Mesendoderm (in vitro differentiated cells): ENCODE measurements around the gene VDR. TPM values are rescaled to one million over a fixed set of nuclear protein-coding genes. Genes with fewer than 3 reads are reported as not detected.
A peak's percentile ranks its signal among the peaks of the same experiment; 100 is the strongest.

ENCODE experiments used
- DNase-seq: peaks from one replicate; pipeline ENCODE4 v3.0.0; 2013
- H2AK5ac ChIP-seq: 2 replicates; pipeline ENCODE4 v1.6.1; 2013; ENCODE audit warnings: low read length, inconsistent platforms
- H2BK120ac ChIP-seq: 2 replicates; pipeline ENCODE4 v1.6.1; 2013; ENCODE audit warnings: low read depth, mild to moderate bottlenecking, low read length, moderate library complexity, mixed read lengths
- H2BK15ac ChIP-seq: replicated peaks from 2 replicates; pipeline ENCODE4 v1.6.1; 2013; ENCODE audit warnings: low read depth, mild to moderate bottlenecking, moderate library complexity
- H2BK5ac ChIP-seq: 2 replicates; pipeline ENCODE4 v1.6.1; 2013; ENCODE audit warnings: low read length, inconsistent platforms
- H3K18ac ChIP-seq: 2 replicates; pipeline ENCODE4 v1.6.1; 2013; ENCODE audit warnings: mild to moderate bottlenecking, low read length, mixed read lengths
- H3K23ac ChIP-seq: one replicate; pipeline ENCODE4 v1.6.1; 2013; ENCODE audit warnings: low read length
- H3K27ac ChIP-seq: 2 replicates; pipeline ENCODE4 v1.5.1; 2013; ENCODE audit warnings: low read depth, mild to moderate bottlenecking, inconsistent platforms, low read length, moderate library complexity
- H3K27me3 ChIP-seq: 2 replicates; pipeline ENCODE4 v1.6.1; 2013; ENCODE audit warnings: low read length, control low read depth, mild to moderate bottlenecking, inconsistent platforms; ENCODE audit not compliant: insufficient read depth, poor library complexity
- H3K36me3 ChIP-seq: 2 replicates; pipeline ENCODE4 v1.6.1; 2013; ENCODE audit warnings: low read length, inconsistent platforms; ENCODE audit not compliant: control insufficient read depth, insufficient read depth
- H3K4ac ChIP-seq: one replicate; pipeline ENCODE4 v1.6.1; 2013; ENCODE audit warnings: low read depth, mild to moderate bottlenecking, low read length, moderate library complexity
- H3K4me1 ChIP-seq: 2 replicates; pipeline ENCODE4 v1.6.1; 2013; ENCODE audit warnings: low read depth, low read length, inconsistent platforms; ENCODE audit not compliant: control insufficient read depth
- H3K4me2 ChIP-seq: 2 replicates; pipeline ENCODE4 v1.6.1; 2013; ENCODE audit warnings: low read length
- H3K4me3 ChIP-seq: 2 replicates; pipeline ENCODE4 v1.5.1; 2013; ENCODE audit warnings: mild to moderate bottlenecking, low read length
- H3K56ac ChIP-seq: one replicate; pipeline ENCODE4 v1.6.1; 2013; ENCODE audit warnings: low read length
- H3K79me1 ChIP-seq: 2 replicates; pipeline ENCODE4 v1.6.1; 2013; ENCODE audit warnings: low read length, inconsistent platforms
- H3K79me2 ChIP-seq: 2 replicates; pipeline ENCODE4 v1.6.1; 2013; ENCODE audit warnings: mild to moderate bottlenecking, low read length; ENCODE audit not compliant: control insufficient read depth, insufficient read depth
- H3K9ac ChIP-seq: 2 replicates; pipeline ENCODE4 v1.6.1; 2013; ENCODE audit warnings: low read length, inconsistent platforms
- H4K5ac ChIP-seq: one replicate; pipeline ENCODE4 v1.6.1; 2013; ENCODE audit warnings: low read length
- H4K8ac ChIP-seq: one replicate; pipeline ENCODE4 v1.6.1; 2013; ENCODE audit warnings: low read depth, mild to moderate bottlenecking, control low read depth, low read length, moderate library complexity
- WGBS: extraction: QIAGEN DNeasy Blood & Tissue Kit; methylation state at CpG from one replicate; pipeline ENCODE4 v1.1.7; 2013; ENCODE audit warnings: low lambda C conversion rate, missing lambda C conversion rate; ENCODE audit not compliant: insufficient coverage; ENCODE audit errors: extremely low coverage; 5-methylcytosine and 5-hydroxymethylcytosine counted together
- polyA plus RNA-seq, 2 experiments: library from polyadenylated mRNA; stranded (reverse); fragments of 200-250 nt; gene quantifications; one replicate each; pipeline ENCODE4 v1.2.3, GENCODE V29; 2013

VDR gene
- polyA plus RNA-seq (2013, experiment 1 of 2): 0.31 TPM
- polyA plus RNA-seq (2013, experiment 2 of 2): 0.25 TPM

- Histone ChIP-seq H3K4me3 (peak within 1 kb of the TSS; percentile 63), H3K56ac (peak within 1 kb of the TSS; percentile 88), H3K79me1 (no peaks in the 10 kb centered on the region), H4K8ac (no peak within 1 kb of the TSS), H2BK15ac (no peak within 1 kb of the TSS), H3K9ac (peak within 1 kb of the TSS; percentile 74), H3K18ac (no peak within 1 kb of the TSS), H3K4ac (no peak within 1 kb of the TSS), H3K36me3 (no peaks in the 10 kb centered on the region), H3K4me1 (no peaks in the 10 kb centered on the region), H3K27me3 (peaks cover 15% of the 10 kb centered on the region), H3K23ac (no peak within 1 kb of the TSS), H4K5ac (no peak within 1 kb of the TSS), H2AK5ac (no peak within 1 kb of the TSS), H3K27ac (no peak within 1 kb of the TSS), H3K4me2 (peak within 1 kb of the TSS; percentile 100), H2BK120ac (no peak within 1 kb of the TSS), H3K79me2 (no peaks in the 10 kb centered on the region), H2BK5ac (no peak within 1 kb of the TSS)
- WGBS: no CpG with 5 or more reads among the region's 79 CpGs
- DNase-seq: peak; percentile 93
These were observed at the start of gene VDR for GRCh38 chr12:47904713-47905709. TSS of gene VDR (minus strand) at chr12:47904994. CDS start at chr12:47879113, 25,881 bp downstream.

GRCh38 chr12:47954058-47954457 is 49.3 kb upstream of the VDR start:
- H3K79me1 ChIP-seq: no peaks in the 10 kb centered on the region
- H2BK15ac ChIP-seq: no peak overlapping the region
- H3K56ac ChIP-seq: no peak overlapping the region
- H3K18ac ChIP-seq: no peak overlapping the region
- H2BK5ac ChIP-seq: no peak overlapping the region
- DNase-seq: peak; percentile 84
- H4K8ac ChIP-seq: no peak overlapping the region
- H3K4me3 ChIP-seq: no peak overlapping the region
- H3K4me1 ChIP-seq: peaks cover 3% of the 10 kb centered on the region
- H4K5ac ChIP-seq: no peak overlapping the region
- H3K9ac ChIP-seq: no peak overlapping the region
- H3K4ac ChIP-seq: no peak overlapping the region
- no peaks in the 10 kb centered on the region for H3K27me3 ChIP-seq
- WGBS: no CpG with 5 or more reads among the region's 8 CpGs
- H2AK5ac ChIP-seq: no peak overlapping the region
- H3K23ac ChIP-seq: no peak overlapping the region
- H3K79me2 ChIP-seq: no peaks in the 10 kb centered on the region
- H3K4me2 ChIP-seq: no peak overlapping the region
- H3K27ac ChIP-seq: no peak overlapping the region
- H2BK120ac ChIP-seq: no peak overlapping the region
- H3K36me3 ChIP-seq: no peaks in the 10 kb centered on the region

- DNase-seq: no peak
- Histone ChIP-seq H3K79me1 (no peaks in the 10 kb centered on the region), H3K18ac (no peak overlapping the region), H3K79me2 (no peaks in the 10 kb centered on the region), H2BK15ac (no peak overlapping the region), H3K4ac (no peak overlapping the region), H4K5ac (no peak overlapping the region), H3K9ac (no peak overlapping the region), H3K36me3 (no peaks in the 10 kb centered on the region), H3K4me3 (no peak overlapping the region), H3K23ac (no peak overlapping the region), H3K4me1 (peaks cover 3% of the 10 kb centered on the region), H2AK5ac (no peak overlapping the region), H3K4me2 (no peak overlapping the region), H4K8ac (no peak overlapping the region), H3K27me3 (no peaks in the 10 kb centered on the region), H3K27ac (no peak overlapping the region), H2BK120ac (no peak overlapping the region), H2BK5ac (no peak overlapping the region), H3K56ac (no peak overlapping the region)
- WGBS: no CpG with 5 or more reads among the region's 8 CpGs
These were observed 46.2 kb upstream of the VDR start for GRCh38 chr12:47950856-47951468.

DNA sequence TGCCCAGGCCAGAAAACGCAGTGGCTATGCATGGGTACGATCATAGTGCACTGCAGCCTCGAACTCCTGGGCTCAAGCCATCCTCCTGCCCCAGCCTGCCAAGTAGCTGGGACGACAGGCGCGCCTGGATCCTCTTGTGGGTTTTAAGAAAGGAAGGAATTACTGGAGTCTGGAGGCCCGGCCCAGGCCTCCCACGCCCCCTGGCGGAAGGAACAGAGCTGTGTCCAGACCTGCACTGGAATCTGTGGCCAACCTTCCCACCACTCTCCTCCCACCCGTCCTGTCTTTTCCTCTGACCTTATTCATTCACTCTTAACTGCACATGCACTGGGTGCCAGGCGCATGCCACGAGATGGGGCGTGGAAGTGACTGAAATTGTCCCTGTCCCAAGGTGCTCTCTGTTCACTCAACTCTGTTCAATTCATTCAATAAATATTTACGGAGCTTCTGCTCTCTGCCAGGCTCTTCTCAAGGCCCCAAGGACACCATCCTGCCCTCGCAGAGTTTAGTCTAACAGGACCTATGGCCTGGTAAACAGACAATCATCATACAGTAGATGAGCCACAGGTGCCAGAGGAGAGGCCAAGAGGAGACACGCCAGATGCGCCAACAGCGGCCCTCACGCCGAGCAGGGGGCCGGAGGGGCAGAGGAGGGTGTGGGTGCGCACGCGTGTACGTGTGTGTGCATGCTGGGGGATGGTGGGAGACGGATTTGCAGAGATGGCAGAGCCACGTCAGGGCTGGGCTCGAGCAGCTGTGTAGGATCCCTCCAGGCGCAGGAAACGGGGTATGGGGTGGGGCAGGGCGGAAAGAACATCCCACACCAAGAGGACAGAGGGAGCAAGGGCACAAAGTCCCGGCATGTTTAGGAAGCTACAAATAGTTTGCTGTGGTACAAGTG is 44.9 kb upstream of the VDR start:
- H3K4me2 ChIP-seq: no peak overlapping the region
- no peak overlapping the region for H4K5ac ChIP-seq
- no peaks in the 10 kb centered on the region for H3K79me2 ChIP-seq
- H3K27me3 ChIP-seq: no peaks in the 10 kb centered on the region
- no peak overlapping the region for H2BK5ac ChIP-seq
- H3K23ac ChIP-seq: no peak overlapping the region
- H2BK15ac ChIP-seq: no peak overlapping the region
- no peak overlapping the region for H2BK120ac ChIP-seq
- WGBS: no CpG with 5 or more reads among the region's 32 CpGs
- H3K36me3 ChIP-seq: no peaks in the 10 kb centered on the region
- no peak overlapping the region for H3K18ac ChIP-seq
- no peak overlapping the region for H4K8ac ChIP-seq
- peak; percentile 80 for DNase-seq
- no peak overlapping the region for H3K56ac ChIP-seq
- H3K9ac ChIP-seq: no peak overlapping the region
- H2AK5ac ChIP-seq: no peak overlapping the region
- H3K4me3 ChIP-seq: no peak overlapping the region
- no peaks in the 10 kb centered on the region for H3K79me1 ChIP-seq
- no peak overlapping the region for H3K27ac ChIP-seq
- H3K4me1 ChIP-seq: peaks cover 3% of the 10 kb centered on the region
- no peak overlapping the region for H3K4ac ChIP-seq

- no peak overlapping the region for H3K27ac ChIP-seq
- no peak overlapping the region for H2BK120ac ChIP-seq
- H3K79me1 ChIP-seq: no peaks in the 10 kb centered on the region
- H3K4me3 ChIP-seq: no peak overlapping the region
- no peak overlapping the region for H3K18ac ChIP-seq
- no peak overlapping the region for H4K5ac ChIP-seq
- no peak overlapping the region for H2BK15ac ChIP-seq
- no peaks in the 10 kb centered on the region for H3K27me3 ChIP-seq
- no peak overlapping the region for H2AK5ac ChIP-seq
- H3K4ac ChIP-seq: no peak overlapping the region
- H3K9ac ChIP-seq: no peak overlapping the region
- H2BK5ac ChIP-seq: no peak overlapping the region
- no peaks in the 10 kb centered on the region for H3K4me1 ChIP-seq
- H3K56ac ChIP-seq: no peak overlapping the region
- no peak overlapping the region for H3K23ac ChIP-seq
- no peaks in the 10 kb centered on the region for H3K79me2 ChIP-seq
- H4K8ac ChIP-seq: no peak overlapping the region
- DNase-seq: no peak
- no peak overlapping the region for H3K4me2 ChIP-seq
- H3K36me3 ChIP-seq: no peaks in the 10 kb centered on the region
- no CpG with 5 or more reads among the region's 12 CpGs for WGBS
These were observed 42.5 kb upstream of the VDR start for GRCh38 chr12:47947341-47947740.
